Central memory CD4-positive, alpha-beta T cell (primary cell): ENCODE data around the gene FLT3.
A peak's percentile ranks its signal among the peaks of the same experiment; 100 is the strongest.
"Not testable (repeated sequence)": the region's sequence is repeated elsewhere in the genome, so short reads cannot be mapped to it uniquely, and the experiment has no call there.

Experiments
- DNase-seq: peaks from one replicate; pipeline ENCODE4 v3.0.0; 2022

FLT3 gene

DNA sequence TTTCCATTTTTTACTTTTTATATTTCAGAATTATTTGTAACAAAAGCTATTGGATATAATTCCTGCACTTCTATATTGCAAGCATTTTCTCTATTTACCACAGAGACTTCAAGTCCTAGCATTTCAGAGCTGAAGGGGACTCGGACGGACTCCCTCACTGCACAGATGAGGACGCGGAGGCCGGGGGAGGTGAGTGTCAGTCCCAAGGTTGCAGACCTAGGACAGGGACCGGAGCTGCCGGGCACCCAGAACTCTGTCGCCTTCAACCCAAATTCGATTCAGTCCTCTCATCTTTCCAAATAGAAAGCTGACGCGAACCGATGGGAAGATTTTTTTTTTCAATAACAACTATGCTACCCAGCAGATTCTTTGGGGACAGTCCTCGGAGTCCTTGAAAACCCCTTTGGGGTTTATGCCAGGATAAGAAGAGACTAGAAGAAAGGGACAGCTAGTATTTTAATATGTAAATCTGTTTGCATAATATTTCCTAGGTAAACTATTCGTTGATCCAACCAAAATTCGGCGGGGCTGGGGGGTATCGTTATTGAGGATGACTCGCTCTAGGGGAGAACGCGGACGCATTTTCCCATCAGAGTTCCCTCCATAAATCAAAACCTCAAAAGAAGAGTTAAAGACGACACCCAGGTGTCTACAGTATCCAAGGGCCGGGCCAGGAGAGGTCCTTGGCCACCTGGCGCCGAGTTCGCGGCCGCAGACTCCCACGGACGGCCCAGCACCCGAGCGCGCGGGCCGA lies 803 bp downstream of the FLT3 start:
- DNase-seq = no peak

DNA sequence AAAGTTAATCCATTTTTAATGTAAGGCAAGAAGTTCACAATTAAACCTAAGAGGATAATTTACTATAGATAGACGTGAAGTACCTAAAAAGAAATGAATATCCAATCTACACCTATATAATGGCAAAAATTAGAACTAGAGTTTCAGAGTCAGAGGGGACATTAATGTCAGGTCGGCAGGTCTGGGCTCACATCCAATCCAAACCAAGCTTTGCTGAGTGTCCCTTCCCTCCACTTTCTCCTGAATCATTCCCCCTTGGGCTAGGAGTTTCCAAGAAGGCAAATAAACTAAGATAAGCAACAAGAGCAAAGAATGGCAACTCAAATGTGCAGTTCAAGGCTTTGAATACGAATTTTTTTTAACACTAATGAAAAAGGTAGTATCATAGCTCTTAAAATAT lies 2.9 kb downstream of the FLT3 start:
- no peak for DNase-seq

DNA sequence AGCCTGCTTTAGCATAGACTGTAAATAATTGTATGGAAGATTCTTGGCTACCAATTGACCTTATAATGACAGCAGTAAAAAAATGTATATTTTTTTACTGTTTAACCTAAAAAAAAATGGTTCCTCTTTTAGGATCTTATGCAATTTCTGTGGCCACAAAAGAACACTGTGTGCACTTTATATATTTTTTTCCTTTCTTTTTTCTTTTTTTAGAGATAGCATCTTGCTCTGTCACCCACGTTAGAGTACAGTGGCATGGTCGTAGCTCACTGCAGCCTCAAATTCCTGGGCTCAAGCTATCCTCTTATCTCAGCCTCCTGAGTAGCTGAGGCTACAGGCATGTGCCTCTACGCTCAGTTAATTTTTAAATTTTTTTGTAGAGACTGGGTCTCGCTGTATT lies 6.1 kb downstream of the FLT3 start:
- no peak for DNase-seq

DNA sequence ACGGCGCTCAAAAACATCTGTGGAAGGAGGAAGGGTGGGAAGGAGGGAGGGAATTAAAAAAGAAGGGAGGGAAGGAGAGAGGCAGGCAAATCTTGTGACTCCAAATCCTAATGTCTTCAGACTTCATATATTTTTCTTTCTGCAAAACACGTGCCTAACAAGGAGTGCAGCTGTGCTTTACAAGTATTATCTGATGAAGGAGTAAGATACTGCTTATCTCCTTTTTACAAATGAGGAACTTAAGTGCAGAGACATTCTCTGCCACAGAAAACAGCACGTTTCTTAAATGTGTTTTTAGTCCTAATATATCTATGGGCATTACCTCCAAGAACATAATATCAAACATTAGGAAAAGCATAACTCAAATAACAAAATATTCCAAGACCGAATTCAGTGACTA lies 6.5 kb downstream of the FLT3 start:
- DNase-seq = no peak

DNA sequence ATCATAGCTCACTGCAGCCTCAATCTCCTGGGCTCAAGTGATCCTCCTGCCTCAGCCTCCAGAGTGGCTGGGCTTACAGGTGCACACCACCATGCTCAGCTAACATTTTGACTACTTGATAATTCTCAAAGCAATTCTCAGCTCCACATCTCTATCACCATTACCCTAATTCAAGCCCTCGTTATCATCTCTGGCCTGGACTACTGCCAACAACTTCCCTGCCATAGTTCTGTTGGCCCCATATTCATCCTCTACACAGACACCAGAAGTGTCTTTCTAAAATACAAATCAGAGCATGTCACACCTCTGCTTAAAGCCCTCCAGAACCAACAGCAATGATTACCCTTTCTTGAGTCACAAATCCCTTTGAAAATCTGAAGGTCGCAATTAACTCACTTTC lies 7.9 kb downstream of the FLT3 start:
- no peak for DNase-seq

DNA sequence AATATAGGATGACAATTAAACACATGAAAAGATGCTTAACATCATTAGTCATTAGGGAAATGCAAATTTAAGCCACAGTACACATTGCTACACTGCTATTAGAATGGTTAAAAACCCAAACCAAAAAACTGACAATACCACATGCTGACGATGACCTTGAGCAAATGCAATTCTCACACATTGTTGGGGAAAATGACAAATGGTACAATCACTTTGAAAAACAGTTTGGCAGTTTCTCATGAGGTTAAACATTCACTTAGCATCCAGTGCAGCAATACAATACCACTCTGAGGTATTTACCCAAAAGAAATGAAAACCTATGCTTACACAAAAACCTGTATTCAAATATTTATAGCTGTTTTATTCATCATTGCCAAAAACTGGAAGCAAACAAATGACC lies 11.3 kb downstream of the FLT3 start:
- no peak for DNase-seq

DNA sequence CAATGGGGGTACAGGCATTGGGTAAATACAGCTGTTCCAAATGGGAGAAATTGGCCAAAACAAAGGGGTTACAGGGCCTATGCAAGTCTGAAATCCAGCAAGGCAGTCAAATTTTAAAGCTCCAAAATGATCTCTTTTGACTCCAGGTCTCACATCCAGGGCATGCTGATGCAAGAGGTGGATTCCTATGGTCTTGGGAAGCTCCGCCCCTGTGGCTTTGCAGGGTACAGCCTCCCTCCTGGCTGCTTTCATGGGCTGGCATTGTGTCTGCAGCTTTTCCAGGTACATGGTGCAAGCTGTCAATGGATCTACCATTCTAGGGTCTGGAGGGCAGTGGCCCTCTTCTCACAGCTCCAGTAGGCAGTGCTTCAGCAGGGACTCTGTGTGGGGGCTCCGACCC lies 22.6 kb downstream of the FLT3 start:
- not testable (repeated sequence) for DNase-seq

DNA sequence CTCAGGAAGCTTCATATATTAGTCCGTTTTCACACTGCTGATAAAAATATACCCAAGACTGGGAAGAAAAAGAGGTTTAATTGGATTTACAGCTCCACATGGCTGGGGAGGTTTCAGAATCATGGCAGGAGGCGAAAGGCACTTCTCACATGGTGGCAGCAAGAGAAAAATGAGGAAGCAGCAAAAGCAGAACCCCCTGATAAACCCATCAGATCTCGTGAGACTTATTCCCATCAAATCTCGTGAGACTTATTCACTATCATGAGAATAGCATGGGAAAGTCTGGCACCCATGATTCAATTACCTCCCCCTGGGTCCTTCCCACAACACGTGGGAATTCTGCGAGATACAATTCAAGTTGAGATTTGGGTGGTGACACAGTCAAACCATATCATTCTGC lies 23.1 kb downstream of the FLT3 start:
- DNase-seq = no peak

DNA sequence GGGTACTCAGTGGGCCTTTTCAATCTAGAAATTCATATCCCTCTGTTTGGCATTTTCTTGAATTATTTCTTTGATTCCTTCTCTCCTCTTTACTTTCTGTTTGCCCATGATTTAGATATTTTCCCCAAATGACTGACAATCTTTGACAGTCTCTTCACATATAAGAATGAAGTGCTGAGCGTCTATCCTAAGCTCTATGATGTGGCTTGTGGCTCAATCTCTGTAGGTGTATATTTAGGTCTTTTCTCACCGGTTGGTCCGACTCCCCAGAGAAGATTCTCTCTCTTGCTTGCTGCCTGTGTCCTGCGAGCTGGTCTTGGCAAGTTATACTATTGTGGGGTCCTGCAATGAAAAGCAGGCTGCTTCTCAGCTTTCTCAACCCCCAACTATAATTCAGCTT lies 29.0 kb downstream of the FLT3 start:
- no peak for DNase-seq

DNA sequence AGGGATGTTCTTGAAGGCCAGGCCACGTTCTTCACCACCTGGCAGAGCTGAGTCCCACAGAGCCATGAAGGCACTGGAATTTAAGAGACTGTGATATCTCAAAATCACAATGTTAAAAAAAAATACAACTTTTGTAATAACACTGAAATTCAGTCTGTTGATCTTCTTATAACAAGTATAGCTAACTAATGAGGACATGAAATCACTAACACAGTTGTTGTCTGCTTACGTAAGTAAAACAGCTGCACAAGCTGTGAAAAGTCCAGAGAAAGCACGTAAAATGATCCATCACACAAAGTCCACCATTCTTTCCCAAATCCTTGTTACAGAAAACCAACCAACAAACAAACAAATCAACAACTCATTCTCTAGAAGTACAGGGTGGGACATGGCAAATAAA lies 32.9 kb downstream of the FLT3 start:
- DNase-seq = no peak

DNA sequence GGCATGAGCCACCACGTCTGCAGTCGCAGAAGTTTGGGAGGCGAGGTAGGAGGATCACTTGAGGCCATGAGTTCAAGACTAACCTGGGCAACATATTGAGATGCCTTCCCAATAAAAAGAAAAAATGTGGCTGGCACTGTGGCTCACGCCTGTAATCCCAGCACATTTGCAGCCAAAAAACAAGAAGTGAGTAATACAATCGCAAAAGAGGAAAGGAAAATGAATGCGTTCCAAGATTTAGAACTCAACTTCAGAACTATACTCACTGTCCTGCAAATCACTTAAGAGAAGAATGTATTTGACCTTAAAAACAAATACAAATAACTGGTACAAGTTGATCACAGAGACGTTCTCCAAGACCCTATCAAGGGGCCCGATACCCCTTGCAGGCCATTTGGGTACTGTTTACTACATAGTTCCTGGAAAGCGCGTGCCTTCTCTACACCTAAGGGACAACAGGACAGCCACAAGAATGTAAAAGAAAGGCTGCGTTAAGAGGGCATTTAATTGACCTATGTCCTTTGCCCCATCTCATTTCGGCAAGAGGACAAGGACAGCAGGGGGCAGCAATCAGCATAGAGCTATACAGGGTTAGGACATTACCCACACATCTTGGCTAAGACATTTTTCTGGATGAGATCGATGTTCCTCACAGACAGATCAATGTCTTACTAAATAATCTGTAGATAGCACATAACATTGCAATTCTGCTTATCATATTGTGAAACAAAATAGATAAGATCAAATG lies 41.3 kb downstream of the FLT3 start:
- DNase-seq = peak; percentile 1

DNA sequence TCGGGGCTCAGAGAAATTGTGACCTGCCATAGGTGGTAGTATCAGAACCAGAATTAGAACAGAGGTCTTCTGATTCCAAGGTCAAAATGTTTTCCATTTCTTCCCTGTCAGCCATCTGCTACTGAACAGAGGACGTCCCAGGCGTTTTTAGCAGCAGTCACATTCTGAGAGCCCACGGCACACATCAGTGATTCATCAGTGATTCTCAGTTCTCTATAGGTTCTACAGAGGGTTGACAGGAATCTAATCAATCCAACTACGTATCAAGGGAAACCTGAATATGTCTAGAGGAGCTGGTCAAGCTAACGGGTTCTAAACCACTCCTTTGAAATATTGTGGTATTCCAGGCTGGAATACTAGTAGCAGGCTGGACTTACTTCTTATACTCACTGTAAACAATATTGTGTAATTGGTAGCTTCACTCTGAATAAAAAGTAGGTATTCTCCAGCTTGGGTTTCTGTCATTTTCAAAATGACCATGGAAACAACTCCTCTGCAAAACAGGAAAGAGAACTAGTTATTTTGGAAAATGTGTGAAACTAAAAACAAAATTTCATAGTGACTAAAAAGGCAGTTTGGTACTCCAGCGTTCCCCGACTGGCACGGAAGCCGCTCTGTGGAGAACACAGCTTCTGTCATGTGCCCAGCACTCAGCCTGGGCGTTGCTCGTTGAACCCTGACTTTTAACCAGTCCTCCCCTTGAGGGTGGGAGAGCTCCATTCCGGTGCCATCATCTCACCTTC lies 43.2 kb downstream of the FLT3 start:
- no peak for DNase-seq

DNA sequence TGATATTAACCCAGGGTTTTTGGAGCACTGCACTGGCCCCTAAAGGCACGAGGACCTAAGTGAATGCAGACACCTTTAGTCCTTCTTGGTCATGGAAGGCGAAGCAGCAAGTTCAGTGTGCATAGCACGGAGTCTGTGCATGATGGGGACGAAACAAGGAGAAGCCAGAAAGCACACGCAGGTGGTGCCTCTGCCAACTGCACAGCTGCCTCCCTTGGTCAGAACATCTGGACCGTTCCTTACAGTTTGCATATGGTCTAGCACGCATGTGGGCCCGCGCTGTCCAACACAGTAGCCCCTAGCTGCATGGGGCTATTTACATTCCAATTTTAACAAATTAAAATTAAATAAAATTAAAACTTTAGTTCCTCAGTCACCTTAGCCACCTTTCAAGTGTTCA lies 44.0 kb downstream of the FLT3 start:
- no peak for DNase-seq

DNA sequence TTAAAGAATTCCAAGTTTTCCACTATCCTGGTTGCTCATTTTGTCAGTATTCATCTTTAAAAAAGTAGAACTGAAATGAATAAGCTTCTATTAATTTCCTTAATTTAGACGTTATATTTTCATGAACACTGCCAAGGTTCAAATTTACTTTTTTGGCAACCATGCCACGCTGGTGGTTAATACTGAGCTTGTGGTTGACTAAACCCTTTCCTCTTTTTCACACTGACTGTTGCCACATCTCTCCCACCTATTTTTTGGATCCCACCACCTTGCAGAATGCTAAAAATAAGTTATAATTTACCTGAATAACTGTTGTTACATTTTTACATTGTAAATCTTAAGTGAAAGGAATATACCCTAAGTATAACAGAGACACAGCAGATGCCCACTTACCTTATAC lies 45.0 kb downstream of the FLT3 start:
- no peak for DNase-seq

DNA sequence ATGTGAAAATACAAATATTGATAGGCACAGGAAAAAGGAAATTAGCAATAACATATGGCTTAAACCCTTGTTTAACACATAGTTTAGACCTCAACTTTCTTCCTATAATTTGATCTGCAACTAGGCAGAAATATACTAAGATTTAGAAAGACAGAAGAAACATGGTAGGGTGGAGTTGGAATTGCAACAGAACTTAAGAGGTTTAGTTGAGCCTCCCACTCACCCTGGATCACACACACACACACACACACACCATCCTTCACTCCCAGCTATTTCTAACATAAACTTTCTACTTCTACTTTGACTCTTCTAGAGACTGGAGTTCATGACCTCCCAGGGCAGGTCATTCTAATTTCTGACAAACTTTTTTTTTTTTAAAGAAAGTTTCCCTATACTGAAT lies 47.4 kb downstream of the FLT3 start:
- DNase-seq = no peak

DNA sequence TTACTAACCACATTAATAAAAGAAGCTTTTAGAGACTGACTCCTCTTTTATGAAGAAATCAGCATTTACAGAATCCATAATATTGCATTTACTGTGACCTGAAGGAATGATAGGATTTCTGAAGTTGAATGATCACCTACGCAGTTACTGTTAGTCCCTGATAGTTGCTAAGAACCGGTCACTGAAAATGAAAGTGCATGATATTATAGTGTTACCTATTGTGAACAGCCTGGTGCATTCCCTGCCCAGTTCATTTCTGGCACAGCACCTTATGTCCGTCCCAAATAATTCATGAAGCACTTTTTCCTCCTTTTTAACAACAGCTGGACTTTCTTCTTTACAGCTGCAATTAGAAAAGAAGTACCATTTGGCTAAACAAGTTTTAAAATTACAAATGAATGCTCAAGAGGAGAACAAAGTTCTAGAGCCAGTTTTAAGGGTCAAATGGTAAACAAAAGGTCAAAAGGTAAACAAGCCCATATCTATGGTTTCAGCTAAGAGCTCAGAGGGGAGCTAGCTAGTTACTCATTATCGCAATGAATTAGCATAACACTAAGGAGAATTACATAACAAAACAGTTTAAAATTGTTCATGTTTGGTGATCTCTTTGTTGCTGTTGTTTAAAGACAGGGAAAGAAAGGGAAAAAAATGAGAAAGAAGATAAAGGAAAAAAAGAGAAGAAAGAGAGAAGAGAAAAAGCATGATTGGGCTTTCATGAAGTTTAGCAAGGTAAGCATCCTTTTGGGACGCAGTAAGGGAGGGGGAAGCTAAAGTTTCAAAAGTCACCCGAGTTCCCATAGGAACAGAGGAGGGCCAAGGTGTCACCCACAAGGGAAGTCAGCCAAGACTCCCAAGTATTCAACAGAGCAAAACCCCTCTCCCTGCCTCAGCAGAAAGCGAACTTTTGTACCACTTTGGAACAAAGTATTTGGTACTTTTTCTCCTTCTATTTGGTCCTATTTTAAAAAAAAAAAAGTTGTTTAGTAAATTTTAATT lies 50.2 kb downstream of the FLT3 start:
- DNase-seq = no peak

DNA sequence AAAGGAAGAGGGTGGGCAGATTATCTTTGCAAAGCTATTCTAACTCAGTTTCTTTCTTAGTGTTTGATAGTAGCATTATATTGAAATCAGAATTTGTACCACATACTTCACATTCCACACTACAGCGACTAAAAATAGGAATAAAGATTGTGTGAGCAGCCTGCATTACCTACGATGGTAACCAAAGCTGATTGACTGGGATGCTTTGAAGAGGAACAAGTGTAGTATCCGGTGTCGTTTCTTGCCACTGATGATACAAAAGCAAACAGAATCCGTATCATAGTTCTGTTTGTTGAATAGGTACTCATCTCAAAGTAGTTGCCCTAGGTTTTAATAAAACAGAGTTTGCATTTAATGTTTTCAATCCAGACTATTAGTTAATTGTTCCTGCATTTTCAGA lies 51.2 kb downstream of the FLT3 start:
- DNase-seq = no peak

DNA sequence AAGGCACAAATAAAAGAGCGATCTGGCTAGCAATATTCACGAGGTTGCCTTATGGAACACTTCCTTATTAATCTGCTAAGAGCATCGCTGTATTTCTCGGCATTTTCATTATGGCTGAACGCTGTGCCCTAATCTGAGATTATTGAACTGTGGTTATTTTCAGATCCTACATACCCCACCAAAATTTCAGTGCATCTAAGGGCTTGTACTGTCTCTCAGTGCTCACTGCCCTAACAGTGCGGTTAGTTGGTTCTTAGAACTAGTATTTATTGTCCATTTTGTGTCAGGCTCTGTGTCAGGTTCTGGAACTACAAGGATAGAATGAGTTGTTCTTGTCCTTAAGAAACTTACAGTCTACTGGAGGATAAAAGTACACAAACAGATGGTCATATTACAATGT lies 51.6 kb downstream of the FLT3 start:
- DNase-seq = no peak

DNA sequence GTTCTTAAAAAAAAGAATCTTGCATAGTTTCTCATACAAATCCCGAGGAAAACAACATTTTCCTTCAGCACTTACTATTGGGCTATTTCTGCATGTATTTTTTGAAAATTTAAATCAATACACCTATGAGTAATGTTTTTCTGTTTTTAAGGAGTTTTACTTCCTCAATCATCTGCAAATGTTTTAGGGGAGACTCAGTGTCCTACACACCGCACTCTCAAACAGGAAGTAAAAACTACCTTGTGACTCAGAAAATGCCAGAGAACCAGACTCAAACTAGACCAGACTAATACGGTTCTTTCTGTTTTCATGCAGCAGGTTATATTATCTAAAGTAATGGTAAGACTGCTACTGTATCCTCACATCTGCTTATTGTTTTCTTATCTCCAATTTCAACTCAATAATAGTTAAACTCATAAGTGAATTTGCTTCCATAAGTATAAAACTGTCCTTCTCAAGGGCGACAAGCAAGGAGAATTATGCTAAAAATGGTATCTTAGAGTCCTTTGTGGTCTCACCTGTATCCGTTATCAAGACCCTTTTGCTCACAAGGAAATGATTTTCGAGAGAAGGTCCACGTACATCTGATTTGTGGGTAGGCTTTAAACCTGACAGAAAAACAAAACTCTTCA lies 52.5 kb downstream of the FLT3 start:
- no peak for DNase-seq

DNA sequence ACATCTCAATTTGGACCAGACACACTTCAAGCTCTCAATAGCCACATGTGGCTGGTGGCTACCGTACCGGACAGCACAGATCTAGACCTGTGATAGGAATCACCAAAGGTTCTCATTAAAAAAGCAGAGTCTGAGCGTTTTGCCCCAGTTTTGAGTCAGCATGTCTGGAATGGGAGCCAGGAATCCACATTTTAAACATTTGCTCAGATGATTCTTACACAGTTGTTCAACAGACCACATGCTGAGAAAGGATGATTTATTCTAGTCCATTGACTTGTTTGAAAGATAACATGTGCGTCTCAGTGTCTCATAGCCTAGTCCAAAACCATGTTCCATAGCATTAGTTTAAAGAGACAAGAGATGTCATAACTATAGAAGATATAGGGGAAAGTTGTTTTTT lies 53.4 kb downstream of the FLT3 start:
- no peak for DNase-seq

DNA sequence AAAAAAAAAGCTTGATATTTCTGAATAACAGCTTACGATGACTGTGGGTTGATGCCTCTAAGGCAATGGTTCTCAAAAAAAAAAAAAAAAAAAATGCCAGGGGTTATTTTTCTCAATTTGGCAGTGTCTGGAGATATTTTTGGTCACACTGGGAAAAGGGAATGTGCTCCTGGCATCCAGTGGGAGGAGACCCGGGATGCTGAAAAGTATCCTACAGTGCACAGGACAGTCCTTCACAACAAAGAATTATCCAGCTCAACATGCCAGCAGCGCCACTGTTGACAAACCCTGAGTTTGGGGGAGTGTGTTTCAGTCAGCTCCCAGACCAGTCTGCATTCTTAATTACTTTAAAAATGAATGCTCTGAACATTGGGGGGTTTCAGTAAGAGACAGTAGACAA lies 54.5 kb downstream of the FLT3 start:
- no peak for DNase-seq

DNA sequence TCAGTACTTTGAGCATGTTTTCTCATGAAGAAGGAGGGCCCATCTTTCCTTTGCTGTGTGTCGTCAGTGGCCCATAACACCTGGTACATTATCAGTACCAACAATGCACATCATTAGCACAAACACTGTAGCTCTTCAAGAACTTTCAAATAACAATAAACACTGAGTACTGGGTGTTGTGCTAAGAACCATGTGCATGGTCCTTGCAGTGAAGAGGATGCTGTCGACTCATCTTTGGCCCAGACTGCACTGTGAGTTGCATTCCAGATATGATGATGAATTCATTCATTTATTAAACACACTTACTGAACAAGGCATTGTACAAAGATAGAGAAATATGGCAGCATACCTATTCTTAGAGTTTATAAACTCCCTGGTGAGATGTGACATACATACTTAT lies 55.8 kb downstream of the FLT3 start:
- DNase-seq = no peak
